Transverse colon (tissue), 4 donors: ENCODE results near the gene CDH18.

ENCODE experiments used
- CTCF ChIP-seq, 5 experiments: fragments of 200-600 bp in 3 of 5; fragments of 450-650 bp in 2 of 5; sonication (generic) in 3 of 5; IDR thresholded peaks; 1 replicate in 2 of 5; 2 replicates in 3 of 5; pipeline ENCODE4 v1.5.1; 2016 to 2017; ENCODE audit warnings: antibody characterized with exemption in 5 of 5, inconsistent platforms in 3 of 5, mild to moderate bottlenecking in 2 of 5, moderate library complexity in 1 of 5
- POLR2A ChIP-seq: fragments of 450-650 bp; IDR thresholded peaks from one replicate; pipeline ENCODE4 v1.6.1; 2016; ENCODE audit warnings: antibody characterized with exemption, mild to moderate bottlenecking, moderate library complexity
- POLR2AphosphoS5 ChIP-seq, 3 donors: sonication (generic); formaldehyde crosslinking; IDR thresholded peaks; one replicate each; pipeline ENCODE4 v1.6.1; 2016; ENCODE audit warnings: antibody characterized with exemption in 3 of 3

- TF ChIP-seq POLR2A (no peak), POLR2AphosphoS5 (IDR thresholded peaks at IDR 0.05) (no peak), CTCF (IDR thresholded peaks at IDR 0.05) (no peak)
Observed at GRCh38 chr5:19496056-19496455, 491.9 kb downstream of the CDH18 start.
